ENCODE data around the gene ZSCAN23.
"Not testable (repeated sequence)": the region's sequence is repeated elsewhere in the genome, so short reads cannot be mapped to it uniquely, and the experiment has no call there.

Gene ZSCAN23

GRCh38 chr6:28443112-28443773, at the start of gene ZSCAN23:
ZSCAN23 (minus strand) TSS chr6:28443491; CDS start chr6:28436266, 7,225 bp downstream.
- DNase-seq: peak; percentile 57

- DNase-seq: no peak
Measured at GRCh38 chr6:28491984-28492317, 48.7 kb upstream of the ZSCAN23 start.

- DNase-seq: no peak
Measured at GRCh38 chr6:28490205-28490890, 47.1 kb upstream of the ZSCAN23 start.

GRCh38 chr6:28489366-28490204, 46.3 kb upstream of the ZSCAN23 start:
- no peak for DNase-seq

- DNase-seq: no peak
Measured at GRCh38 chr6:28488916-28489365, 45.6 kb upstream of the ZSCAN23 start.

- no peak for DNase-seq
Measured at GRCh38 chr6:28486988-28487742, 43.9 kb upstream of the ZSCAN23 start.

- DNase-seq: no peak
Measured at GRCh38 chr6:28486533-28486932, 43.2 kb upstream of the ZSCAN23 start.

- DNase-seq: no peak
Measured at GRCh38 chr6:28485482-28485881, 42.2 kb upstream of the ZSCAN23 start.

GRCh38 chr6:28480253-28480932, 37.1 kb upstream of the ZSCAN23 start:
- DNase-seq: no peak

GRCh38 chr6:28478518-28478917, 35.2 kb upstream of the ZSCAN23 start:
- DNase-seq: no peak

GRCh38 chr6:28474441-28475219, 31.3 kb upstream of the ZSCAN23 start:
- DNase-seq: no peak

- DNase-seq: not testable (repeated sequence)
Measured at GRCh38 chr6:28469153-28469745, 26.0 kb upstream of the ZSCAN23 start.

GRCh38 chr6:28468056-28468455, 24.8 kb upstream of the ZSCAN23 start:
- no peak for DNase-seq

GRCh38 chr6:28462401-28462800, 19.1 kb upstream of the ZSCAN23 start:
- no peak for DNase-seq

- no peak for DNase-seq
Measured at GRCh38 chr6:28458568-28458967, 15.3 kb upstream of the ZSCAN23 start.

- DNase-seq: no peak
Measured at GRCh38 chr6:28449056-28449455, 5.8 kb upstream of the ZSCAN23 start.

- DNase-seq: not testable (repeated sequence)
Measured at GRCh38 chr6:28447512-28447906, 4.2 kb upstream of the ZSCAN23 start.

GRCh38 chr6:28446818-28447511, 3.7 kb upstream of the ZSCAN23 start:
- no peak for DNase-seq

- not testable (repeated sequence) for DNase-seq
Measured at GRCh38 chr6:28444759-28445158, 1.5 kb upstream of the ZSCAN23 start.

GRCh38 chr6:28442586-28442985, 705 bp downstream of the ZSCAN23 start:
- DNase-seq: no peak
